GM12872 (cell line): Measurements from ENCODE around the gene BMERB1.

Experiments
- CTCF ChIP-seq: IDR thresholded peaks from 3 replicates; pipeline ENCODE4 v1.5.1; 2011; ENCODE audit warnings: low read depth, mild to moderate bottlenecking, low read length, moderate library complexity; ENCODE audit not compliant: insufficient read depth

The BMERB1 gene

GRCh38 chr16:15575293-15576049 is 141.1 kb downstream of the BMERB1 start:
- no peak for TF ChIP-seq CTCF

GRCh38 chr16:15576960-15577958 is 142.9 kb downstream of the BMERB1 start:
- no peak for TF ChIP-seq CTCF

GRCh38 chr16:15578824-15579223 is 144.4 kb downstream of the BMERB1 start:
- no peak for TF ChIP-seq CTCF

- TF ChIP-seq CTCF: no peak
Observed at GRCh38 chr16:15581127-15581815, 146.9 kb downstream of the BMERB1 start.

GRCh38 chr16:15583526-15583925 is 149.1 kb downstream of the BMERB1 start:
- TF ChIP-seq CTCF: no peak

GRCh38 chr16:15585956-15586355 is 151.6 kb downstream of the BMERB1 start:
- no peak for TF ChIP-seq CTCF

- TF ChIP-seq CTCF: no peak
Observed at GRCh38 chr16:15586716-15587115, 152.3 kb downstream of the BMERB1 start.
